Tibial nerve (tissue), 4 donors: Measurements from ENCODE around the gene UGGT1. TPM values are rescaled to one million over a fixed set of nuclear protein-coding genes. Genes with fewer than 3 reads are reported as not detected.

Source experiments
- DNase-seq, 2 donors: peaks; one replicate each; pipeline ENCODE4 v3.0.0-alpha.2; 2019; ENCODE audit warnings: low spot score in 2 of 2
- H3K27ac ChIP-seq, 4 donors: fragments of 200-600 bp; sonication (generic) in 3 of 4; one replicate each; pipeline ENCODE4 v1.5.1; 2017 to 2019; ENCODE audit warnings: mild to moderate bottlenecking in 1 of 4
- H3K27me3 ChIP-seq, 2 donors: fragments of 200-600 bp; sonication (generic) in 1 of 2; one replicate each; pipeline versions ENCODE4 v1.5.1 to v1.6.0; 2017 to 2019
- H3K36me3 ChIP-seq, 3 donors: fragments of 200-600 bp; sonication (generic); one replicate each; pipeline ENCODE4 v1.5.1; 2018 to 2019
- H3K4me1 ChIP-seq, 4 donors: fragments of 200-600 bp; sonication (generic) in 3 of 4; one replicate each; pipeline ENCODE4 v1.5.1; 2017 to 2019
- H3K4me3 ChIP-seq, 4 donors: fragments of 200-600 bp; sonication (generic) in 3 of 4; one replicate each; pipeline ENCODE4 v1.5.1; 2017 to 2019; ENCODE audit warnings: mild to moderate bottlenecking in 1 of 4, moderate library complexity in 1 of 4
- H3K9me3 ChIP-seq, 4 donors: fragments of 200-600 bp; sonication (generic) in 3 of 4; one replicate each; pipeline ENCODE4 v1.5.1; 2017 to 2019
- EP300 ChIP-seq, 2 donors: sonication (generic); formaldehyde crosslinking; IDR thresholded peaks; one replicate each; pipeline ENCODE4 v1.6.1; 2017; ENCODE audit warnings: antibody characterized with exemption in 2 of 2, mild to moderate bottlenecking in 1 of 2
- POLR2A ChIP-seq, 2 donors: fragments of 450-650 bp; IDR thresholded peaks; one replicate each; pipeline ENCODE4 v1.6.1; 2017; ENCODE audit warnings: antibody characterized with exemption in 2 of 2, mild to moderate bottlenecking in 2 of 2, moderate library complexity in 2 of 2
- WGBS, 2 donors: methylation state at CpG; one replicate each; pipeline ENCODE4 v1.1.5; 2018; 5-methylcytosine and 5-hydroxymethylcytosine counted together
- total RNA-seq, 4 donors: library from RNA; depleted of rRNA; stranded (reverse); fragments of >200 nt; gene quantifications; one replicate each; pipeline ENCODE4 v1.1.0, GENCODE V29; 2016
- TF ChIP-seq, protein P1 (sequence below), 5 experiments: fragments of 200-600 bp in 3 of 5; fragments of 450-650 bp in 2 of 5; sonication (generic) in 3 of 5; IDR thresholded peaks; one replicate each; pipeline ENCODE4 v1.5.1; 2016 to 2019; ENCODE audit warnings: antibody characterized with exemption in 5 of 5, mild to moderate bottlenecking in 3 of 5, moderate library complexity in 2 of 5

Gene UGGT1
- total RNA-seq, 4 donors from 2014 or later: 57.1 to 92.7 (median 66.2) TPM

DNA sequence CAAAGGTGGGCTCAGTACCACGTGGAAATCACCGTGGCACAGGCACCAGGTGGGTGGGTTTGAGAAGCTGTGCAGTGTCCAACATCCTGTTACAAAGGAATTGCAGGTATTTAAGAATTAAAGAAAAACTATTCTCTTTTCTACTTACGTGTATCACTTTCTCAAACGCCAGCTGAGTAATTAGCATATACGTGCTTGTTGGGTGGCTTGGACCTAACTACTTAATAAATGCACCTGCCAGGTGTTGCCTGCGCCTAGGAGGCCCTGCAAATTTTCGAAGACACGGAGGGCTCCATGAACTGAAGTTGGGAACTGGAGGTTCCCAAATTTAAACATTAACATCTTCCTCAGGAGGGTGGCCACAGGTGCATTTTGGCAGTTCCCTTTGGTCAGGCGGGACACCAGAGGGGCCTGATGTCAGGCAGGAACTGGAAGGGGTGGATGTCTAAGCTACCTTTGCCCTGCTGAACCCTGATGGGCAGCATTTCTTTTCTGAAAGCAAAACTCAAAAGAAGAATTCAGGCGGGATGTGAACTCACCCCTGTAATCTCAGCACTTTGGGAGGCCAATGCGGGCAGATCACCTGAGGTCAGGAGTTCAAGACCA, 142.9 kb downstream of the UGGT1 start:
- no peaks in the 10 kb centered on the region for H3K27me3 ChIP-seq
- no peak overlapping the region for H3K27ac ChIP-seq
- no peak for DNase-seq
- no peaks in the 10 kb centered on the region for H3K36me3 ChIP-seq
- peaks cover 0 to 20% (median 4%) of the 10 kb centered on the region in 4 donors for H3K4me1 ChIP-seq
- WGBS, 2 donors: 42 to 55% methylated on average over 11 of the region's 11 CpGs
- H3K9me3 ChIP-seq: no peaks in the 10 kb centered on the region
- TF ChIP-seq EP300 (IDR thresholded peaks at IDR 0.05): no peak
- TF ChIP-seq, protein P1, sequence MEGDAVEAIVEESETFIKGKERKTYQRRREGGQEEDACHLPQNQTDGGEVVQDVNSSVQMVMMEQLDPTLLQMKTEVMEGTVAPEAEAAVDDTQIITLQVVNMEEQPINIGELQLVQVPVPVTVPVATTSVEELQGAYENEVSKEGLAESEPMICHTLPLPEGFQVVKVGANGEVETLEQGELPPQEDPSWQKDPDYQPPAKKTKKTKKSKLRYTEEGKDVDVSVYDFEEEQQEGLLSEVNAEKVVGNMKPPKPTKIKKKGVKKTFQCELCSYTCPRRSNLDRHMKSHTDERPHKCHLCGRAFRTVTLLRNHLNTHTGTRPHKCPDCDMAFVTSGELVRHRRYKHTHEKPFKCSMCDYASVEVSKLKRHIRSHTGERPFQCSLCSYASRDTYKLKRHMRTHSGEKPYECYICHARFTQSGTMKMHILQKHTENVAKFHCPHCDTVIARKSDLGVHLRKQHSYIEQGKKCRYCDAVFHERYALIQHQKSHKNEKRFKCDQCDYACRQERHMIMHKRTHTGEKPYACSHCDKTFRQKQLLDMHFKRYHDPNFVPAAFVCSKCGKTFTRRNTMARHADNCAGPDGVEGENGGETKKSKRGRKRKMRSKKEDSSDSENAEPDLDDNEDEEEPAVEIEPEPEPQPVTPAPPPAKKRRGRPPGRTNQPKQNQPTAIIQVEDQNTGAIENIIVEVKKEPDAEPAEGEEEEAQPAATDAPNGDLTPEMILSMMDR (IDR thresholded peaks at IDR 0.05): no peak
- no peak for TF ChIP-seq POLR2A (IDR thresholded peaks at IDR 0.05)
- peak overlapping the region in 2 of 4 donors; percentile 59 to 66 for H3K4me3 ChIP-seq

GRCh38 chr2:128234613-128235012, 143.6 kb downstream of the UGGT1 start:
- Histone ChIP-seq H3K4me3 (no peak overlapping the region), H3K36me3 (no peaks in the 10 kb centered on the region), H3K4me1 (peaks cover 0 to 20% (median 4%) of the 10 kb centered on the region in 4 donors), H3K27ac (no peak overlapping the region), H3K9me3 (no peaks in the 10 kb centered on the region), H3K27me3 (no peaks in the 10 kb centered on the region)
- no peak for DNase-seq
- TF ChIP-seq POLR2A (IDR thresholded peaks at IDR 0.05) (no peak), EP300 (IDR thresholded peaks at IDR 0.05) (no peak)
- TF ChIP-seq, protein P1 (IDR thresholded peaks at IDR 0.05): no peak
- WGBS, 2 donors: 77 to 87% methylated on average over 5 of the region's 5 CpGs

GRCh38 chr2:128235581-128235980, 144.6 kb downstream of the UGGT1 start:
- no peaks in the 10 kb centered on the region for H3K9me3 ChIP-seq
- 91 to 93% methylated on average over 8 of the region's 8 CpGs for whole genome bisulfite sequencing, 2 donors
- no peak for DNase-seq

DNA sequence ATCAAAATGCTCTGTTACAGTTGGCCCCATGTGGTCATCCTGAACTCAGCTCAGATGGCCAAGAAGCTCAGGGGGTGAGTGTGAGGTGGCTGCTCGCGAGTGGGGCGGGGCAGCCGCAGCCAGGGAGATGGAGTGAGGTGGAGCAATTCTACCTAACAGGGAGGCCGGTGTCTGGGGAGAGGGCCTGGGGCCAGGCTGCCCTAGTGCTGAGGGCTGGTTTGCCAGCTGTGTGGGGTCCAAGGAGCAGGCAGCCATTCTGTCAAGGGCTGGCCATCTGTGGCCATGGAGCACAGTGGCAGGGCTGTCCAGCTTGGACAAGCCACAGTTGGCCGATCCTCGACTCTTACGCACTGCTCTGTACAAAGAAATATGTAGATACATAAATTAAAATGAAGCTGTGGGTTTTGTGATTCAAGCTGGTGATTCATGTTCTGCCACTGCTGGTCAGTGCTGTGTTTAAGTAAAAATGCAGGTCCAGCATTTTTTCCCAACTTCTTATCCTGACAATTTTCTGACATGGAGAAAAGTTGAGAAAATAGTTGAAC, 145.6 kb downstream of the UGGT1 start:
- 70 to 75% methylated on average over 8 of the region's 8 CpGs for WGBS, 2 donors
- Histone ChIP-seq H3K36me3 (no peaks in the 10 kb centered on the region), H3K9me3 (no peaks in the 10 kb centered on the region), H3K4me1 (peaks cover 0 to 20% (median 4%) of the 10 kb centered on the region in 4 donors), H3K27me3 (no peaks in the 10 kb centered on the region), H3K4me3 (no peak overlapping the region), H3K27ac (peak overlapping the region in 1 of 4 donors; percentile 75)
- TF ChIP-seq EP300 (IDR thresholded peaks at IDR 0.05) (no peak), POLR2A (IDR thresholded peaks at IDR 0.05) (no peak)
- TF ChIP-seq, protein P1 (IDR thresholded peaks at IDR 0.05): no peak
- no peak for DNase-seq

More at GRCh38 chr2:128235581-128235980, 144.6 kb downstream of the UGGT1 start:
- TF ChIP-seq EP300 (IDR thresholded peaks at IDR 0.05) (no peak), POLR2A (IDR thresholded peaks at IDR 0.05) (no peak)
- TF ChIP-seq, protein P1 (IDR thresholded peaks at IDR 0.05): no peak
- Histone ChIP-seq H3K27me3 (no peaks in the 10 kb centered on the region), H3K27ac (no peak overlapping the region), H3K36me3 (no peaks in the 10 kb centered on the region), H3K4me3 (no peak overlapping the region), H3K4me1 (peaks cover 0 to 20% (median 4%) of the 10 kb centered on the region in 4 donors)

DNA sequence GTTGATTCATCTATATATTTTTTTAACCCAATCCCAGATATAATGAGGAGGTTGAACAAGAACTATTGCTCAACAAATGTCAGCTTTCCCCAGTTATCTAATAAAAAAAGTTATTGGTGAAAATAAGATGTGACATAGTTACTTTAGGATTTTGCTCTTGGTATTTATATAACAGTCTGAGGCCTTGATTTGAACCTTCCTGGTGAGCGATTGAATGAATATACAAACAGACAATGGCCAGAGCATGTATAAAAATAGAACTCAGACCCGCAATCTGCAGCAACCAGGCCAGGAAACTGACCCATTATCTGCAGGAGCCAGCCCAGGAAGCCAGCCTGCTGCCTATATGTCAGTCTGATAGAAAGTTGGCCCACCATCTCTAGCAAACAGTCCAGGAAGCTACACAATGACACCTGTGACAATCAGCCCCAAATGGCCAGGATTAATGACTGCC, 146.1 kb downstream of the UGGT1 start:
- H3K27me3 ChIP-seq: no peaks in the 10 kb centered on the region
- H3K27ac ChIP-seq: peak overlapping the region in 1 of 4 donors; percentile 75
- H3K9me3 ChIP-seq: no peaks in the 10 kb centered on the region
- WGBS, 2 donors: 78 to 82% methylated on average over 2 of the region's 2 CpGs
- H3K36me3 ChIP-seq: no peaks in the 10 kb centered on the region
- H3K4me1 ChIP-seq: peaks cover 0 to 20% (median 4%) of the 10 kb centered on the region in 4 donors
- TF ChIP-seq POLR2A (IDR thresholded peaks at IDR 0.05) (no peak), EP300 (IDR thresholded peaks at IDR 0.05) (no peak)
- TF ChIP-seq, protein P1 (IDR thresholded peaks at IDR 0.05): no peak
- no peak overlapping the region for H3K4me3 ChIP-seq
- DNase-seq: no peak
